HG03432 (cell line): Measurements from ENCODE around the gene SIGLEC8.

Experiments used
- ATAC-seq: cut with Tn5 transposase; IDR thresholded peaks from one replicate; pipeline ENCODE4 v1.9.1; 2021; ENCODE audit warnings: mild to moderate bottlenecking, moderate library complexity; ENCODE audit not compliant: unreplicated experiment

Gene SIGLEC8

DNA sequence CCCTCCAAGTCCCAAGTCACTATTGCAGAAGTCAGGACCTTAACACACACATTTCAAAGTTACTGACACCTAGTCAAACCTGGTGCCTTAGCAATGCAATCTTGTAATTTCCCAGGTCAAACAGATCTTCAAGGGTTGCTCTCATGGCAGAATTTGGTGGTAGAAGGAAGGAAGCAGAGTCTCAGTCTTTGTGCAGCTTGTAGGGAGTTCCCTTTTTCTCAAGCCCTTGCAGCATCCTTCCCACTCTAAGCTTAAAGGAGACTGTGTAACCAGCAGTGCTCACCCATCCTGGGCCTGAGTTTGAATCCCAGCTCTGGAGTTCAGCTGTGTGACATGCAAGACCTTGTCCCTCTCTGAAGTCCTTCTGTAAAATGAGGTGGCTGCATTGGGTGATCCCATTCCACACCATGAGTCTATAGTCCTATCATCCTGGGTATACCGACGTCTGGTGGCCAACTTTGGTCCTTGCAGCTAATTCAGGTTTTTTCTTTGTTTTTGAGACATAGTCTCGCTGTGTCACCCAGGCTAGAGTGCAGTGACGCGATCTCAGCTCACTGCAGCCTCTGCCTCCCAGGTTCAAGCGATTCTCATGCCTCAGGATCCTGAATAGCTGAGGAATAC lies 50.6 kb downstream of the SIGLEC8 start:
- no peak for ATAC-seq

DNA sequence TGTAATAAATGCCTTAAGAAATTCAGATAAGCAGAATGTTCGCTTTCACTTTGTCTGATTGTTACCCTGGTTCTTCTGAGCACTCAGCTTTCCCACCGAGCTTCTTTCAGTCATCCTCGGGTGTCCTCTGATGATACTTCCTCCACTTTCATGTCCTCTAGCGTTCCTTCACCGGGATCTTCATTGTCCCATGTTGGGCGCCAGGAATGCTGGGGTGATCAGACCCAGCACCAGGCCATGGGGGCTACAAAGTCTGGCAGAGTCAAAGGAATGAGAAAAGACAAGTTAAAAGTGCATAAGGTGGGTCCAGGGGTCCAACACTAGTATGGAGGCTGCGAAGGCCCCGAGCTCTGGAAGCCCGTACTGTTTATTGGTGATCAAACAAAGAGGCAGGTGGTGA lies 56.1 kb downstream of the SIGLEC8 start:
- no peak for ATAC-seq
